Spleen (tissue), 7 donors: ENCODE data around the gene RETSAT.

Source experiments
- CTCF ChIP-seq, 11 experiments: fragments of 200-600 bp in 7 of 11; fragments of 450-650 bp in 4 of 11; sonication (generic) in 4 of 11; IDR thresholded peaks in 8 of 11; conservative IDR thresholded peaks in 3 of 11; 1 replicate in 7 of 11; 2 replicates in 4 of 11; pipeline versions ENCODE4 v1.4.0 to v1.8.0; 2016 to 2021; ENCODE audit warnings: antibody characterized with exemption in 11 of 11, inconsistent platforms in 4 of 11, mild to moderate bottlenecking in 1 of 11
- POLR2AphosphoS5 ChIP-seq, 3 donors: sonication (generic); formaldehyde crosslinking; IDR thresholded peaks; one replicate each; pipeline ENCODE4 v1.5.1; 2017; ENCODE audit warnings: antibody characterized with exemption in 3 of 3
- donor health status: DM: no; HTN: no; CAD: no; lungs with moderate emphysema.
- donor health status: DM: no; HTN: no; CAD: no.
- donor health status: DM: no; HTN: no; CAD: no.

- TF ChIP-seq CTCF (IDR thresholded peaks at IDR 0.05 in 8 of 11, conservative IDR thresholded peaks at IDR 0.05 in 3 of 11) = no peak
- TF ChIP-seq POLR2AphosphoS5 (IDR thresholded peaks at IDR 0.05) = no peak
Measured at GRCh38 chr2:85353876-85354285, 447 bp downstream of the RETSAT start.
